Endothelial cell of umbilical vein (primary cell): ENCODE measurements around the gene TNFAIP8L1. TPM values are rescaled to one million over a fixed set of nuclear protein-coding genes. Genes with fewer than 3 reads are reported as not detected.

Experiments used
- BruUV-seq: library from RNA; stranded (reverse); fragments of 400-500 nt; replicated peaks from 2 replicates; lab custom pipeline; 2021; lab: Mats Ljungman, UMichigan
- CTCF ChIA-PET: fragments of 300-600, 350-600 bp; sonication (Branson Sonifier 250); formaldehyde crosslinking; loops from one replicate; lab custom pipeline; 2021; ENCODE audit warnings: antibody characterized with exemption, inconsistent platforms; lab: Charles Lee
- POLR2A ChIA-PET: fragments of 300-600, 350-600 bp; sonication (Branson Sonifier 250); formaldehyde crosslinking; loops from one replicate; lab custom pipeline; 2021; ENCODE audit warnings: antibody characterized with exemption, inconsistent platforms; lab: Charles Lee
- DNase-seq: peaks from one replicate; pipeline ENCODE4 v3.0.0-alpha.2; 2011; ENCODE audit warnings: low read depth, low spot score
- FAIRE-seq: peaks from 2 replicates; lab custom pipeline; 2011; peaks lifted over from hg19 to GRCh38; lab: Jason Lieb, UNC
- H2AFZ ChIP-seq: 2 replicates; pipeline ENCODE4 v1.6.0; 2012; ENCODE audit warnings: low read depth, low read length, control low read depth, inconsistent platforms
- H3K27ac ChIP-seq: 2 replicates; pipeline ENCODE4 v1.5.1; 2011; ENCODE audit warnings: low read depth, mild to moderate bottlenecking, control low read depth, low read length, moderate library complexity; ENCODE audit not compliant: insufficient read depth
- H3K27me3 ChIP-seq, 2 experiments: 2 replicates each; pipeline versions ENCODE4 v1.6.0 to v1.6.1; 2011; ENCODE audit warnings: low read length in 2 of 2, mixed read lengths in 1 of 2; ENCODE audit not compliant: control insufficient read depth in 2 of 2, insufficient read depth in 2 of 2
- H3K36me3 ChIP-seq, 2 experiments: 2 replicates in 1 of 2; 3 replicates in 1 of 2; pipeline ENCODE4 v1.5.1; 2011; ENCODE audit warnings: low read length in 2 of 2, mild to moderate bottlenecking in 1 of 2, moderate library complexity in 1 of 2; ENCODE audit not compliant: control insufficient read depth in 2 of 2, insufficient read depth in 2 of 2; ENCODE audit errors: extremely low read depth in 1 of 2
- H3K4me1 ChIP-seq: 3 replicates; pipeline ENCODE4 v1.5.1; 2011; ENCODE audit warnings: mild to moderate bottlenecking, low read length; ENCODE audit not compliant: control insufficient read depth, insufficient read depth; ENCODE audit errors: extremely low read depth
- H3K4me2 ChIP-seq: 2 replicates; pipeline ENCODE4 v1.6.1; 2011; ENCODE audit warnings: low read length, control low read depth, mixed read lengths; ENCODE audit not compliant: insufficient read depth
- H3K4me3 ChIP-seq, 3 experiments: fragments of 200-600 bp in 1 of 3; sonication (generic), shearing (Covaris generic) in 1 of 3; replicated peaks in 1 of 3; 2 replicates each; pipeline ENCODE4 v1.5.1; 2011 to 2016; ENCODE audit warnings: control low read depth in 3 of 3, low read length in 3 of 3, mild to moderate bottlenecking in 2 of 3, inconsistent platforms in 1 of 3, low read depth in 1 of 3, moderate library complexity in 1 of 3; ENCODE audit not compliant: insufficient read depth in 1 of 3
- H3K79me2 ChIP-seq: 2 replicates; pipeline ENCODE4 v1.6.0; 2012; ENCODE audit warnings: low read length, inconsistent platforms; ENCODE audit not compliant: control insufficient read depth, insufficient read depth
- H3K9ac ChIP-seq: replicated peaks from 2 replicates; pipeline ENCODE3; 2011; ENCODE audit warnings: low read length, control low read depth; ENCODE audit not compliant: insufficient read depth; ENCODE audit errors: extremely low read depth
- H3K9me1 ChIP-seq: replicated peaks from 3 replicates; pipeline ENCODE4 v1.6.0; 2011; ENCODE audit warnings: mild to moderate bottlenecking, low read length; ENCODE audit not compliant: control insufficient read depth, insufficient read depth; ENCODE audit errors: extremely low read depth
- H3K9me3 ChIP-seq: replicated peaks from 2 replicates; pipeline ENCODE4 v1.5.1; 2012; ENCODE audit warnings: low read length, inconsistent platforms; ENCODE audit not compliant: control insufficient read depth, insufficient read depth
- H4K20me1 ChIP-seq: replicated peaks from 2 replicates; pipeline ENCODE3; 2011; ENCODE audit warnings: mild to moderate bottlenecking, low read length; ENCODE audit not compliant: control insufficient read depth, insufficient read depth; ENCODE audit errors: extremely low read depth
- CTCF ChIP-seq, 2 donors: IDR thresholded peaks; 1 replicate in 1 of 2; 2 replicates in 1 of 2; pipeline ENCODE4 v1.5.1; 2011; ENCODE audit warnings: low read length in 2 of 2, mild to moderate bottlenecking in 2 of 2, moderate library complexity in 2 of 2, control low read depth in 1 of 2, inconsistent platforms in 1 of 2, low read depth in 1 of 2; ENCODE audit not compliant: insufficient read depth in 1 of 2; ENCODE audit errors: extremely low read depth in 1 of 2
- EZH2 ChIP-seq: IDR thresholded peaks from 2 replicates; pipeline ENCODE4 v1.6.1; 2012; ENCODE audit warnings: borderline replicate concordance, low read depth, mild to moderate bottlenecking, moderate library complexity, low read length, inconsistent platforms; ENCODE audit not compliant: severe bottlenecking
- FOS ChIP-seq: IDR thresholded peaks from 2 replicates; pipeline ENCODE4 v1.6.1; 2011; ENCODE audit warnings: mild to moderate bottlenecking, low read length, moderate library complexity, borderline replicate concordance; ENCODE audit not compliant: insufficient read depth
- GATA2 ChIP-seq: IDR thresholded peaks from 2 replicates; pipeline ENCODE4 v1.7.0; 2011; ENCODE audit warnings: low read depth, mild to moderate bottlenecking, moderate library complexity, mixed read lengths, low read length; ENCODE audit not compliant: insufficient read length, insufficient read depth
- JUN ChIP-seq: IDR thresholded peaks from 2 replicates; pipeline ENCODE4 v1.6.1; 2011; ENCODE audit warnings: borderline replicate concordance, low read depth; ENCODE audit not compliant: insufficient read length, insufficient read depth
- MAX ChIP-seq: IDR thresholded peaks from 2 replicates; pipeline ENCODE4 v1.6.1; 2011; ENCODE audit not compliant: insufficient read depth, insufficient read length
- MYC ChIP-seq: IDR thresholded peaks from one replicate; pipeline ENCODE4 v1.6.1; 2011; ENCODE audit warnings: mild to moderate bottlenecking, low read depth, low read length
- POLR2A ChIP-seq: IDR thresholded peaks from 2 replicates; pipeline ENCODE4 v1.6.1; 2012; ENCODE audit warnings: low read depth, mild to moderate bottlenecking, control low read depth, low read length
- POLR2AphosphoS5 ChIP-seq: IDR thresholded peaks from 2 replicates; pipeline ENCODE4 v1.6.1; 2012; ENCODE audit warnings: low read depth, mild to moderate bottlenecking, control low read depth, low read length, moderate library complexity; ENCODE audit not compliant: insufficient read depth
- dilution Hi-C: fragments of 300-500 bp; cut with MboI; formaldehyde crosslinking; loops from one replicate; pipeline ENCODE4 v1.15.0; 2019; ENCODE audit warnings: low sequenced_read_pairs; ENCODE audit not compliant: extremely low pct_ligation_motif_present
- intact Hi-C: fragments of 100-400 bp; cut with micrococcal nuclease; formaldehyde crosslinking; loops from one replicate; pipeline ENCODE4 v1.10.0; 2022
- polyA plus RNA-seq, 4 experiments: library from polyadenylated mRNA; depleted of rRNA in 3 of 4; stranded (reverse) in 3 of 4; unstranded in 1 of 4; fragments of >200 nt; gene quantifications; 2 replicates each; pipeline versions ENCODE4 v1.2.1 to v1.2.3, GENCODE V29; 2011 to 2012; ENCODE audit warnings: missing spikeins in 1 of 4
- total RNA-seq: library from RNA; stranded (reverse); gene quantifications from 2 replicates; pipeline ENCODE4 v1.2.3, GENCODE V29; 2021

The TNFAIP8L1 gene
- total and polyA plus RNA-seq, 2 donors (not counting 3 experiments of a cell fraction or from before 2014, with no cell fraction given), result 40.0 to 56.1 TPM

- Histone ChIP-seq H3K4me1 (peaks cover 9% of the 10 kb centered on the region), H2AFZ (no peak overlapping the region), H3K4me3 (no peak overlapping the region), H3K9ac (no peak overlapping the region), H3K79me2 (no peaks in the 10 kb centered on the region), H3K36me3 (peaks cover 11 to 59% of the 10 kb centered on the region in 2 experiments), H4K20me1 (no peaks in the 10 kb centered on the region), H3K9me3 (no peaks in the 10 kb centered on the region), H3K4me2 (no peak overlapping the region), H3K27ac (no peak overlapping the region), H3K9me1 (no peaks in the 10 kb centered on the region), H3K27me3 (no peaks in the 10 kb centered on the region)
- POLR2A ChIA-PET, result no interaction called here
- TF ChIP-seq EZH2 (no peak), CTCF (IDR thresholded peaks at IDR 0.05; ENCODE audit: extremely low read depth in 1 of 2, insufficient read depth in 1 of 2, low read depth in 1 of 2, low read length in 2 of 2) (no peak), FOS (no peak), POLR2AphosphoS5 (no peak), POLR2A (no peak), GATA2 (no peak), JUN (no peak), MYC (no peak), MAX (no peak)
- no peak for FAIRE-seq
- dilution Hi-C loops (no loop called here), intact Hi-C loops (no loop called here)
- CTCF ChIA-PET, result interaction anchor here (0.6 to 1.8 kb wide), 3 partner anchors 12 to 111 kb away, joined by 3 to 5 read pairs (median 4); partner anchors contain the start of gene FEM1A
- BruUV-seq, result no TSS peak
- no peak for DNase-seq
Measured at GRCh38 chr19:4692251-4693077, 53.1 kb downstream of the TNFAIP8L1 start.
